Activated CD8-positive, alpha-beta memory T cell treated with anti-CD3 and anti-CD28 coated beads, Interleukin-2, amount 10 ng/mL, durations not matched to agents 7 days and 5 days (primary cell): Measurements from ENCODE around the gene PTGS2. TPM values are rescaled to one million over a fixed set of nuclear protein-coding genes. Genes with fewer than 3 reads are reported as not detected.
A peak's percentile ranks its signal among the peaks of the same experiment; 100 is the strongest.
"Not testable (repeated sequence)": the region's sequence is repeated elsewhere in the genome, so short reads cannot be mapped to it uniquely, and the experiment has no call there.

Source experiments
- ATAC-seq: fragments of 150-1000 bp; cut with Tn5 transposase; one replicate; pipeline ENCODE4 v1.10.0; 2021; ENCODE audit warnings: moderate library complexity
- CTCF ChIA-PET: fragments of 350-600 bp; sonication (Branson Sonifier 250); formaldehyde crosslinking; loops from one replicate; lab custom pipeline; 2021; ENCODE audit warnings: antibody characterized with exemption; lab: Charles Lee
- DNase-seq: peaks from one replicate; pipeline ENCODE4 v3.0.0-alpha.2; 2020
- H3K27ac Mint-ChIP-seq: one replicate; pipeline ENCODE4 v1.8.0; 2021; ENCODE audit warnings: mild to moderate bottlenecking, mixed read lengths
- H3K27me3 Mint-ChIP-seq: one replicate; pipeline ENCODE4 v1.8.0; 2021; ENCODE audit warnings: mixed read lengths
- H3K36me3 Mint-ChIP-seq: one replicate; pipeline ENCODE4 v1.8.0; 2021; ENCODE audit warnings: mild to moderate bottlenecking, mixed read lengths
- H3K4me1 Mint-ChIP-seq: one replicate; pipeline ENCODE4 v1.8.0; 2021; ENCODE audit warnings: mixed read lengths
- H3K4me3 Mint-ChIP-seq: one replicate; pipeline ENCODE4 v1.8.0; 2021; ENCODE audit warnings: mild to moderate bottlenecking, moderate library complexity, mixed read lengths
- H3K9me3 Mint-ChIP-seq: one replicate; pipeline ENCODE4 v1.8.0; 2022; ENCODE audit warnings: low read depth, mixed read lengths
- total RNA-seq, 2 experiments: library from RNA; stranded (reverse); gene quantifications; one replicate each; pipeline ENCODE4 v1.2.3, GENCODE V29; 2021

PTGS2 gene
- total RNA-seq, 2 experiments from 2014 or later = 2.2 TPM; not detected in 1

- Mint-ChIP-seq H3K36me3 (no peaks in the 10 kb centered on the region), H3K4me3 (no peak overlapping the region), H3K4me1 (peaks cover 8% of the 10 kb centered on the region), H3K27me3 (peaks cover 61% of the 10 kb centered on the region), H3K9me3 (no peaks in the 10 kb centered on the region), H3K27ac (no peak overlapping the region)
- no peak for ATAC-seq
- CTCF ChIA-PET = interaction anchor here (0.6 to 2.1 kb wide), 2 partner anchors 77 to 145 kb away, joined by 4 to 6 read pairs; no protein-coding TSS in a partner anchor
- DNase-seq = no peak
Observed at GRCh38 chr1:186682736-186683135, 2.5 kb upstream of the PTGS2 start.

GRCh38 chr1:186681801-186682200 lies 1.6 kb upstream of the PTGS2 start:
- H3K9me3 Mint-ChIP-seq = no peaks in the 10 kb centered on the region
- ATAC-seq (no peak), DNase-seq (no peak)
- no peaks in the 10 kb centered on the region for H3K36me3 Mint-ChIP-seq
- H3K4me1 Mint-ChIP-seq = peaks cover 8% of the 10 kb centered on the region
- H3K27ac Mint-ChIP-seq = no peak overlapping the region
- CTCF ChIA-PET = interaction anchor here (2.1 kb wide), 1 partner anchor 76 kb away, joined by 6 read pairs; no protein-coding TSS in a partner anchor
- H3K4me3 Mint-ChIP-seq = no peak overlapping the region
- peaks cover 64% of the 10 kb centered on the region for H3K27me3 Mint-ChIP-seq

- Mint-ChIP-seq H3K9me3 (no peaks in the 10 kb centered on the region), H3K4me3 (peak overlapping the region; percentile 73), H3K36me3 (no peaks in the 10 kb centered on the region), H3K27ac (no peak overlapping the region), H3K27me3 (peaks cover 65% of the 10 kb centered on the region), H3K4me1 (peaks cover 8% of the 10 kb centered on the region)
- DNase-seq (no peak), ATAC-seq (no peak)
- CTCF ChIA-PET = interaction anchor here (2.1 kb wide), 1 partner anchor 76 kb away, joined by 6 read pairs; no protein-coding TSS in a partner anchor
Observed at GRCh38 chr1:186681121-186681520, 898 bp upstream of the PTGS2 start.

GRCh38 chr1:186679924-186680244 lies 339 bp downstream of the PTGS2 start:
- Mint-ChIP-seq H3K27ac (no peak overlapping the region), H3K27me3 (peaks cover 59% of the 10 kb centered on the region), H3K36me3 (no peaks in the 10 kb centered on the region), H3K4me1 (peaks cover 8% of the 10 kb centered on the region), H3K9me3 (no peaks in the 10 kb centered on the region), H3K4me3 (peak overlapping the region; percentile 73)
- no peak for ATAC-seq
- DNase-seq = no peak
- CTCF ChIA-PET = interaction anchor here (1.5 kb wide), 1 partner anchor 75 kb away, joined by 4 read pairs; no protein-coding TSS in a partner anchor

- no peaks in the 10 kb centered on the region for H3K36me3 Mint-ChIP-seq
- DNase-seq (no peak), ATAC-seq (no peak)
- H3K4me1 Mint-ChIP-seq = peaks cover 8% of the 10 kb centered on the region
- H3K27me3 Mint-ChIP-seq = peaks cover 55% of the 10 kb centered on the region
- no peak overlapping the region for H3K27ac Mint-ChIP-seq
- H3K9me3 Mint-ChIP-seq = no peaks in the 10 kb centered on the region
- H3K4me3 Mint-ChIP-seq = no peak overlapping the region
- CTCF ChIA-PET = no interaction called here
Observed at GRCh38 chr1:186678155-186678554, 2.1 kb downstream of the PTGS2 start.

GRCh38 chr1:186672596-186672995 lies 7.6 kb downstream of the PTGS2 start:
- DNase-seq (no peak), ATAC-seq (no peak)
- CTCF ChIA-PET = no interaction called here
- Mint-ChIP-seq H3K9me3 (no peaks in the 10 kb centered on the region), H3K36me3 (no peaks in the 10 kb centered on the region), H3K4me1 (no peaks in the 10 kb centered on the region), H3K4me3 (no peak overlapping the region), H3K27ac (no peak overlapping the region), H3K27me3 (peaks cover 17% of the 10 kb centered on the region)

- Mint-ChIP-seq H3K9me3 (no peaks in the 10 kb centered on the region), H3K4me3 (no peak overlapping the region), H3K27me3 (peaks cover 15% of the 10 kb centered on the region), H3K27ac (no peak overlapping the region), H3K36me3 (no peaks in the 10 kb centered on the region), H3K4me1 (no peaks in the 10 kb centered on the region)
- CTCF ChIA-PET = no interaction called here
- DNase-seq = no peak
- ATAC-seq = no peak
Observed at GRCh38 chr1:186672131-186672530, 8.1 kb downstream of the PTGS2 start.

GRCh38 chr1:186671136-186671825 lies 8.9 kb downstream of the PTGS2 start:
- CTCF ChIA-PET = no interaction called here
- Mint-ChIP-seq H3K4me3 (no peak overlapping the region), H3K36me3 (no peaks in the 10 kb centered on the region), H3K4me1 (no peaks in the 10 kb centered on the region), H3K27me3 (peaks cover 13% of the 10 kb centered on the region), H3K9me3 (no peaks in the 10 kb centered on the region), H3K27ac (no peak overlapping the region)
- DNase-seq (no peak), ATAC-seq (no peak)

- DNase-seq (no peak), ATAC-seq (no peak)
- Mint-ChIP-seq H3K9me3 (no peaks in the 10 kb centered on the region), H3K27ac (no peak overlapping the region), H3K36me3 (no peaks in the 10 kb centered on the region), H3K4me1 (no peaks in the 10 kb centered on the region), H3K27me3 (peaks cover 9% of the 10 kb centered on the region), H3K4me3 (no peak overlapping the region)
- CTCF ChIA-PET = no interaction called here
Observed at GRCh38 chr1:186670297-186671135, 9.7 kb downstream of the PTGS2 start.

GRCh38 chr1:186669784-186670183 lies 10.4 kb downstream of the PTGS2 start:
- H3K4me1 Mint-ChIP-seq, CTCF ChIA-PET, H3K4me3 Mint-ChIP-seq, DNase-seq, H3K36me3 Mint-ChIP-seq, H3K9me3 Mint-ChIP-seq, ATAC-seq, H3K27ac Mint-ChIP-seq, H3K27me3 Mint-ChIP-seq: not testable (repeated sequence)

GRCh38 chr1:186664217-186664616 lies 16.0 kb downstream of the PTGS2 start:
- DNase-seq, H3K27me3 Mint-ChIP-seq, H3K4me1 Mint-ChIP-seq, ATAC-seq, H3K36me3 Mint-ChIP-seq, H3K27ac Mint-ChIP-seq, H3K9me3 Mint-ChIP-seq, H3K4me3 Mint-ChIP-seq, CTCF ChIA-PET: not testable (repeated sequence)

- Mint-ChIP-seq H3K27me3 (no peaks in the 10 kb centered on the region), H3K36me3 (no peaks in the 10 kb centered on the region)
- CTCF ChIA-PET = no interaction called here
Observed at GRCh38 chr1:186662752-186663151, 17.5 kb downstream of the PTGS2 start.

GRCh38 chr1:186659890-186660341 lies 20.3 kb downstream of the PTGS2 start:
- Mint-ChIP-seq H3K27ac (no peak overlapping the region), H3K27me3 (no peaks in the 10 kb centered on the region), H3K9me3 (peaks cover 3% of the 10 kb centered on the region), H3K36me3 (no peaks in the 10 kb centered on the region), H3K4me3 (no peak overlapping the region), H3K4me1 (no peaks in the 10 kb centered on the region)
- ATAC-seq (no peak), DNase-seq (no peak)
- CTCF ChIA-PET = no interaction called here

More at GRCh38 chr1:186662752-186663151, 17.5 kb downstream of the PTGS2 start:
- DNase-seq = no peak
- Mint-ChIP-seq H3K4me1 (no peaks in the 10 kb centered on the region), H3K9me3 (peaks cover 3% of the 10 kb centered on the region), H3K4me3 (no peak overlapping the region), H3K27ac (no peak overlapping the region)
- no peak for ATAC-seq

GRCh38 chr1:186658999-186659398 lies 21.2 kb downstream of the PTGS2 start:
- peaks cover 3% of the 10 kb centered on the region for H3K9me3 Mint-ChIP-seq
- CTCF ChIA-PET = no interaction called here
- H3K27ac Mint-ChIP-seq = no peak overlapping the region
- no peak for DNase-seq
- no peaks in the 10 kb centered on the region for H3K36me3 Mint-ChIP-seq
- ATAC-seq = no peak
- H3K4me3 Mint-ChIP-seq = no peak overlapping the region
- no peaks in the 10 kb centered on the region for H3K4me1 Mint-ChIP-seq
- no peaks in the 10 kb centered on the region for H3K27me3 Mint-ChIP-seq
